ENCODE measurements around the gene SSBP3.
"Not testable (repeated sequence)": the region's sequence is repeated elsewhere in the genome, so short reads cannot be mapped to it uniquely, and the experiment has no call there.

The SSBP3 gene

DNA sequence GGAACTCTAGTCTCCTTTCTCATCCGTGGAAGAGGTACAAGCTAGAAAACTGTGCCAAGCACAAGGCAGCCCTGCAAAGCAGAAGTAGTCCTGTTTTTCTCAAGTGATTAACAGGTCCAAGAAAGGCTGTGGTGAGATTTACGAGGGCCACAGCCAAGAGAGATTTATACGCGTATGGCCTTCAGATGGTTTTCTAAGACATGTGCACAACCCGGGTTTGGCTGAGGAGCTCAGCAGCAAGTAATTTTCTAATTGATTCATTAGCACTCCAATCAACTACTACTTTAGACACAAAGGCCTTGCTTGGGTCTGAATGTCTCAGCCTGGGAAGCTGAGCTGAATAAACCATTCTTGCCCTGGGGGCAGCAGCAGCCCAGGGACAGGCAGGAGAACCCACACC lies 55.8 kb downstream of the SSBP3 start:
- no peak for DNase-seq (ENCODE audit: low read depth in 2 of 2)

DNA sequence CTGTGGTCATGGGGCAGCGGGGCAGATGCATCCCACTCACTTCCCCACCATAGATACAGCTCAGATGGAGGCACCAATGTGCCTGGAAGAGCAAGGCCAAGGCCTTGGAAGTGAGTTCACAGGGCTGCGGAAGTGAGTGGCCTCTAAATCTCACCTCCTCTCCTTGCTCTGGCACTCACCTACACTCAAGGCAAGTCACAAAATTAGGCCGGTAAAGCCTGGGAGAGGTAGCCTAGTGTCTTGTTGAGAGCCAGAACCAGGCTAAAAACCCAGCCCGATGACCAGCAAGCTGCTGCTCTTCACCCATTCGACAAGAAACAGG lies 57.5 kb downstream of the SSBP3 start:
- DNase-seq (ENCODE audit: low read depth in 2 of 2): no peak

DNA sequence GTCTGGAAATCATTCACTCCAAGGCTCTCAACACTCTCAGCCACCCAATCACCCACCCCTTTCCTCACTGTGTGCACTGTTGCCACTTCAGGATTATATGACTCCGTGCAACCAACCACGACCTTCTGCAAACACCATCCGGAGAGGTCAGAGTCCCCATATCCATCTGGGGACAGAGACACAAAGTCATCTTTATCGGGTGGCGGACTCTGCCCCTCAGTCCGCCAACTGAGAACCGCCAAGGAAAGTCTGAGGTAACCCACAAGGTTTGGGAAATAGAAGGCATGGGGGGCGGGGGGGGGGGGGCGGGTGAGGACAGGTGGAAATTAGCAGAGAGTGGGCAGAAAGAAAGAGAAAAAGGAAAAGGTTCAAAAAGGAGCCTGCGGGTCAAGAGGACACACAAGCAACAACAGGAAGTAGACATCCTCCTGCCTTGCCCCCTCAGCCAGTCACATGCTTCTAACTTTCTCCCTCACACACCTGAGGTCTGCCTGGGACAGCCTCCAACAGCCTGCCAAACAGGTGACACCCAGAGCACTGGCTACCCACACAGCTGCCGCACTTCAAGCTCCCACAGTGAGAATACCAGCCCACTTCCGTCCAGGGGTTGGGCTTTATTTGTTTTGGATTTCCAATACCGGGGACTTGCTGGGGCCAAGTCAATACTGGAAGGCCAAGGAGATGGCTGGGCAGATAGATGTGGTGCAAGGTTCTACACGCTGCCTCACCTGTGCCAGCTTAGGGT lies 58.1 kb downstream of the SSBP3 start:
- DNase-seq (ENCODE audit: low read depth in 2 of 2): no peak

DNA sequence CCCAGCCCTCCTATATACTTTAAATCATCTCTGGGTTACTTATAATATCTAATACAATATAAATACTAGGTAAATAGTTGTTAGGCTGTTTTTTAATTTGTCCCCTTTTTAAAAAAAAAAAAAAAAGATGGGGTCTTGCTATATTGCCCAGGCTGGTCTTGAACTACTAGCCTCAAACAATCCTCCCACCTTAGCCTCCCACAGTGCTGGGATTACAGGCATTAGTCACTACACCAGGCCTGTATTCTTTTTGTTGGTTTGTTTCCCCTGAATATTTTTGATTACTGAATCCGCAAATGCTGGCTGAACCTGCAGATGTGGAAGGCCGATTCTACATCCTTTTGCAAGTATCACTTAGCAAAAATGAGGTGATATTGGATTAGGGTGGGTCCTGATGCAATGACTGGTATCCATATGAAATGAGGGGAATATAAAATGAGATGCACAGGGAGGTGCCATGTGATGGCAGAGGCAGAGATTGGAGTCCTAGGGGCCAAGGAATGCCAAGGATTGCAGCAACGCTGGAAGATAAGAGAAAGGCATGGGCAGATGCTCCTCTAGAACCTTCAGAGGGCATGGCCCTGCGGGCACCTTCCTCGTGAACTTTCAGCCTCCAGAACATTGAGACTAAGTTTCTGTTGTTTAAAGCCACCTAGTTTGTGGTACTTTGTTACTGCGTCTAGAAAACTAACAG lies 58.8 kb downstream of the SSBP3 start:
- no peak for DNase-seq (ENCODE audit: low read depth in 2 of 2)

DNA sequence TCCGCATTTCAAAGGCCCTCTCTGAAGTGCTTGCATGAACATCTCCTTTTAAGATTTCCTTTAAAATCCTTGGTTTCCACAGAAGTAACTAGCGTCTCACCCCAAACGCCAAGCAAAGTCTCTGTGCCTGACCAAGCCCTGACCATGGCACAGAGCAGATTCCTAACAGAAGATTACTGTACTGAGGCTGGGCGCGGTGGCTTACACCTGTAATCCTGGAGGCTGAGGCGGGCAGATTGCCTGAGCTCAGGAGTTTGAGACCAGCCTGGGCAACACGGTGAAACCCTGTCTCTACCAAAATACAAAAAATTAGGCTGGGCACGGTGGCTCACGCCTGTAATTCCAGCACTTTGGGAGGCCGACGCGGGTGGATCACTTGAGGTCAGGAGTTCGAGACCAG lies 60.6 kb downstream of the SSBP3 start:
- not testable (repeated sequence) for DNase-seq (ENCODE audit: low read depth in 2 of 2)

DNA sequence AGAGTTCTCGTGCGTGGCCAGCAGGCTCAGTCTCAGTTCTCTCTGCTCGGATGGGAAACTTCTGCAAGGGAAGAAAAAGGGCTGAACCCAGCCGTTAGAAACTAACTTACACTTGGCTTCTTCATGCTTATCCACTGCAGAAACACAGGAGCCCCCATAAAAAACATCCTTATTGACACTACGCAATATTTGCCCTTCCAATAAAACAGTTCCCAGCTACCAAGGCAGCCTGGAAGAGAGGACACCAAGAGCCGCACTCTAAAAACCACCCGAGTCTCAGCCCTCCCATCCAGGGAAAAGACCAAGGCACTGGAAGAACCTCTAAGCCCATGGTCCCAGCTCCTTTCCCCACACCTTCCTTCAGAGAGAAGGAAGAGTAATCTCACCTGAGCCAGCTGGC lies 61.1 kb downstream of the SSBP3 start:
- DNase-seq (ENCODE audit: low read depth in 2 of 2): no peak

DNA sequence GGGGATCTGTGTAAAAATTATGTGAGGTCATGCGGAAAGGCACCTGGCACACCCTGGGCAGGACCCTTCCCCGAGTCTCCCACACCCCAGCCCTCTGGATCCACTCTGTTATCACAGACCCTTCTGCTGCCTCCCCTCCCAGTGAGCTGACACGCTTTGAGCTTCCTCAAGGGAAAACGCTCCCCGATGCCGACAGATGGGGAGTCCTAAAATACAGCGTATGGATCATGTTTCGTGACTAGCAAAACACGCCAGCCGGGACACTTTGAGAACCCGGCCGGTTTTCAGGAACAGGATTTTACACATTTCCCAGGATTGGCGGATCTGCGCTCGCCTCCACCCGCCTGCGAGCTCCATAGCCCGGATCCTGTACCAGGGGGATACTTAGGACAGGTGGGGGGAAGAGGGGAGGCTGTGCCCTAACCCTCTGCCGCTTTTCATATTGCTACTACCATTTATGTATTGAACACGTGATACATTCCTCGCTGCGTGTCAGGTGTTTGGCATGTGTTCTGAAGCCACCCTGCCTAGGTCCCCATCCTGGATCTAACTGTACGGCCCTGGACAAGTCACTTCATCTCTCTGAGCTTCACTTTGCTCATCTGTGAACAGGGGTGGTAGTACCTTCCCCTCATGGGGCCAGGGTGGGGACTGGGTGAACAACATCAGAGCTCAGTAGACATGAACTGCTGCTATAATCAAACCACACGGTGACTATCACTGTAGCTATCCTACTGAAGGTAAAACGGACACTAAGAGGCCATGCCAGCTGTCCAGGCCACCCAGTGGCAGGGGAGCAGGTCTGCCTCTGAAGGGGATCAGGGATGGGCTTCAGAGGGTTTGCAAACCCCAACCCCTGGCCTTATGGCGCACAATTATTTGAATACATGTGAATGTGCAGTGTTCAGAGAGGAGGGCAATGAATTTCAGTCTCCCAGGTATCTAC lies 63.2 kb downstream of the SSBP3 start:
- no peak for DNase-seq (ENCODE audit: low read depth in 2 of 2)

DNA sequence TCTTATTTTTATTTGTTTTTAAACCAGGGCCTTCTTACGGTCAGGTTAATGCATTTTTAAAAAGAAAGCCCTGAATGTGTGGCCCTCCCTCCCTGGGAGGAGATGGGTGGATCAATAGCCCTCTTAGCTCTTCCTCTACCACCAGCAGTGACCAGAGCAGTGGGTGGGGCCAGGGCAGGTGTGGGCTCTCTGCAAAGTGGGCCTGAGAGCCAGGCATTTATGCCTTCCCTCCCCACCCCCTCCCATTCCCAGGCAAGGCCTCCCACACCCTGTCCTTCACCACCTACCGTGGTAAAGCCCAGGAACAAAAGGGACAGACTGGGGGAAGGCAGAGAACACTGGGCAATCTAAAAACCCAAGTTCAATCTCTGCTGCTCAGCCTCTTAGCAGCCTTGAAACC lies 63.9 kb downstream of the SSBP3 start:
- DNase-seq (ENCODE audit: low read depth in 2 of 2): no peak

DNA sequence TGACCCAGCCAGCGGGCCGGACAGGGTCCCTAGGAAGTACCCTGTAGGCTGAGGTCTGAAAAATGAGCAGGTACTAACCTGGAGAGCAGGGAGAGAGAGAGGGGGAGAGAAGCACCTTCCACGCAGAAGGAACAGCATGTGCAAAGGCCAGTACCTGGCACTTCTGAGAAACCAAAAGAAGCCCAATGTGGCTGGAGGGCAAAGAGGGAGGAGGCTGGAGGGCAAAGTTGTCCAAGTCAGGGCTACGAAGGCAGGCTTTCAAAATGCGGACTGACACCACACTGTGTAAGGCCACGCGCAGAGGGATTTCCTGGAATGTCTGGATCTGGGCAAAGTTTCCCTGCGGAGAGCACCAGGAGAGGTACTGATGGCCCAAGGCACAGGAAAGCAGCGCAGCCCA lies 64.4 kb downstream of the SSBP3 start:
- DNase-seq (ENCODE audit: low read depth in 2 of 2): no peak

DNA sequence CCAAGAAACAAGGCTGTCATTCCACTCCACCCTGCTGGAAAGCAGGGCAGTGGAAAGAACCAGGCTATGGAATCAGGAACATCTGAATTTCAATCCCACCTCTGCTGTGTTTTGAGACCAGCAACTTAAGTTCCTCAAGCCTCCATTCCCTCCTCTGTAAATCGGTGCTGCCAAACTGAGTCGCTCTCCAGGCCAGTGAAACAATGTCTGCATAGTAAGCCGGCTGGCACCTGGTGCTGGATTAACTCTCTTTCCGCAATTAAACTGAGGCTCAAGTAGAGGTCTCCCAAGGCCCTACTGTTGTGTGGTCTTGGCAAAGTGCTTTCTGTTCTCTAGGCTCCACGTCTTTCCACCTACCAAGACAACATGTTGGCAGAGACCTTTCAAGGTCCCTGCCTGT lies 65.3 kb downstream of the SSBP3 start:
- DNase-seq (ENCODE audit: low read depth in 2 of 2): no peak

DNA sequence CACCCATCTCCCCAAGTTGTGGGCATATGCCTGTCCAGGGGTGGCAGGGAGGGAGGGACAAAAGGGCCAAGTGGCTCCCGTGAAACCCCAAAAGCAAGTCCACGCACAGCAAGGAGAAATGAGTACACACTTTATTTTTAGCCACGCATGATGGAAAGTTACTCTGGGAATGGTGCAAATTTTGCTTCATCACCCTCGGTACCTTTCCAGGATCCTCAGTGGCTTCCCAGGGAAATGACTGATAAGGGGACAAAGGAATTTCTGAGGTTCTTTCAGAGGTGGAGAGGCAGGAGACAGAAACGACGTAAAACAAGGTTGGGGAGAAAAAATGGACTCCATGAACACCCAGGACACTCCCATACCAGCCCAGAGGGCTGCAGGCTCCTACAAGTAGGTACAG lies 65.8 kb downstream of the SSBP3 start:
- DNase-seq (ENCODE audit: low read depth in 2 of 2): no peak

DNA sequence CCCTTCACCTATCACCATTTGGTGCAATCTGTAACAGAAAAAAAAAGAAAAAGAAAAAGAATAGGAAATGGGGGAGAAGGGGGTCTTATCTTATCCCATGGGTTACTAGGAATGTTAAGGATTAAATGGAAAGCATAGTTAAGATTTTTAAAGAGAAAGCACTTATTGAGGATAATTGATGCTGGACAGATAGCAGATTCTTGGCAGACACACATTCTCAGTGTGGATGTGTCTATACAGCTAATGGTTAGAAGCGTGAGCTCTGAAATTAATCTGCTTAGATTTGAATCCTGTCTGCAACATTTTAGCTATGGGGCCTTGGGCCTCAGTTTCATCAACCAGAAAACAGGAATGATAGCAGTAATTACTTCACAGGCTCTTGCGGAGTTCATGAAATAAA lies 67.1 kb downstream of the SSBP3 start:
- DNase-seq (ENCODE audit: low read depth in 2 of 2): no peak

DNA sequence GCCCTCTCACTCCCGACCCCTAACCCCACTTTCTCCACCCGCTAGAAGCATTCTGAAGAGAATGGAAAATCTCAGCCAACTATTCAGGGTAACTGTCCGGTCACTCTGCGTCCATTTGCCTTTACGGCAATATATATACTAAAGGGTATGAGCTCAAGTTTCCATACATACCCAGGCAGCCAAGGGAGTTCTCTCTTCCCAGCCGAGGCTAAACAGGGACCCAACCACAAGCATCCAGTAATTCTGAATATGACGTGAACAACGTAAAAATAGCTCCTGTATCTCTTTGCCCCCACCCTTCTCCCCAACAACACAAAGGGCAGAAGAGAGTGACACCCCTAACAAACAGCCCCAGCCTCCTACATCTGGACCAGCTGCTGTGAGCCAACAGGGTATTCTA lies 67.7 kb downstream of the SSBP3 start:
- no peak for DNase-seq (ENCODE audit: low read depth in 2 of 2)

DNA sequence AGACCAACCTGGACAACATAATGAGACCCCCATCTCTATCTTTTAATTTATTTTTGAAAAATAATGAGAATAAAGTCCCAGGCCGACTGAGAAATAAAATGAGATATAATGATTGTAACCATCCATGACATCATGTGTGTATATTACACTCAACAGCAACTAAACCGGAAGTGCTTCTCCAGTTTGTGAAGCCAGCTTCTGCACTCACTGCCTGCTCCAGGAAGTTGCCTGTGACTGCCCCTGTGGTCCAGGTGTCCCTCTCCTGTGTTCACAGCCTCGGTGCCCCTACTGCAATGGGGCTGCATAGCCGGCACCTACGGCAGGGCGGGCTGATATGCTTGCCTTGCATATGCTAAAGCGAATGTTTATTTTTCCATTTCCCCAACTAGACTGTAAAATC lies 68.3 kb downstream of the SSBP3 start:
- DNase-seq (ENCODE audit: low read depth in 2 of 2): no peak

DNA sequence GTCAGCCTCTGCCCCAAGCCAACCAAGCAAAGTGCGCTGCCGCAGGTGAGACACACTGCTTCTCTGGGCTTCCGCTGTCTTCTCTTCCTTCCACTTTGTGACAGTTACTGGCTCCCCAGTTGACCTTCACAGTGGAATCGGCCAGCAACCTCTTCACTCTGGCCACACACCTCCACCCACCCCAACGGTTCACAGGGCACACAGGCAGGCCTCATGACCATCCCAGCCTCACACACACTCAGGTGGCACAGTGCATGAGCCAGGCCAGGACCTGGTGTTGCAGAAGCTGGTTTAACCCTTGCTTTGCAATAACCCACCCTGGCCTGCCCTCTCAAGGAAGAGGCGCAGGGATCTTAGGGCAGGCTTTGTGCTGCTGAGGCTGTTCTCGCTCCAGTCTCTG lies 69.2 kb downstream of the SSBP3 start:
- DNase-seq (ENCODE audit: low read depth in 2 of 2): no peak

DNA sequence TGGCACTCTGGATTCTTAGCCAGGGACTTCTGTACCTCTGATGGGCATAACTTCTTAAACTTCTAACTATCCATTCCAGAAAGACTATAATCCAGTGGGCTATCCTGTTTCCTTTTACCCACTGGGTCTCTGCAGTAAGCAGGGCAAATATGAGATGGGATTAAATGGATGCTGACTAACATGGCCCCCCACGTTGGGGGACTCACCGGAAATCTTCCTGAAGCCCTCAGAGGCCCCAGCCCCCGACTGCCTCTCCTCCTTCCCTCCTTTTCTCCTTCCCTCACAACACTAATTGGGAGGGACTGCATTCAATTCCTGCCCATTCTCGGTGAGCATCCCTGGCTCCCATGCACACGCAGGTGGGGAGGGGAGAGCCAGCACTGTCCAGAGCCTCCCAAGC lies 70.1 kb downstream of the SSBP3 start:
- DNase-seq (ENCODE audit: low read depth in 2 of 2): no peak

DNA sequence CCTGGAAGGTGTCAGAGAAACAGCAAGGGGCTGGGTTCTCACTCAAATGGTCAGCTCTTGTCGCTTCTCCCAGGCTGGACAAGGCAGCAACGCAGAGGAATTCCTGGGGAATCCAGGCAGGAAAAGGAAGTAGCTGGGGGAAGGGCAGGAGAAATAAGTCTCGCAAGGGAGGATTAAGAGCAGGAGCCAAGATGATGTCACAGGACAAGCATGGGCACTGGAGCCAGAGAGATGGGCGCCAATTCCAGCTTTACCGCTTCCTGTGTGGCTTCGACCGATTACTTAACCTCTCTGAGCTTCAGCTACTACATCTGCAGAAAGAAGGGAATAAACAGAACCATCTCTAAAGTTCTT lies 70.5 kb downstream of the SSBP3 start:
- DNase-seq (ENCODE audit: low read depth in 2 of 2): peak; percentile 88 to 89

DNA sequence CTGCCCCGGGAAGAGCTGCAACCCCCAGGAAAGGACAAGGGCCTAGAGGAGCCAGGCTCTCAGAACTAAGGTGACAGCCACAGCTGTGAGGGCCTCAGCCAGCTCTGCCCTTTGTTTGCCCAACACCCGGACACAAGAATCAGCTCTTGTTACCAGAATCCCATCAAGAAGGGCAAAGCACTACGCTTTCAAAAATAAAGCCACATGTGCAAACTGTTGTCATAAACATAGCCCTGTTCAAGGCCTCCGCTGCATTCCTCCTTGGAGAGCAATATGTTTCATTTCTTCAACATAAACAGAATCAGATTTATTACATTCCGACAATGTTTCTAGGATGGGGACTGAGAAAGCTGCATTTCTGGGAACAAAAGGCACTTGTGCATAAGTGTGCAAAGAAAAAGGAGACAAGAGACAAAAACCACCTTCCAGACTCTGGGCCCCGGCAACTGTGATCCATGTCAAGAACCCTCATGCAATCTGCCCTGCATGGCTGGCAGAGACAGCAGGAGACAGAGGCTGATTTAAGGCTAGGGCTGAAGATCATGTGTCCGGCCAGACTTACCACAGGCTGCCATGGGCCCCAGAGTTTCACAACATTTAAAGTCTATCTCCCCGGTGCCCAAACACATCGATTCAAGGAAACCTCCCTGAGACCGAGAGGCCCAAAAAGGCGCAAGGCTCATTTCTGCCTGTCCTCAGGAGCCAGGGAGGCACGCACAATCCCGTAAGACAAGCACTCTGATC lies 71.0 kb downstream of the SSBP3 start:
- peak; percentile 62 to 68 for DNase-seq (ENCODE audit: low read depth in 2 of 2)

DNA sequence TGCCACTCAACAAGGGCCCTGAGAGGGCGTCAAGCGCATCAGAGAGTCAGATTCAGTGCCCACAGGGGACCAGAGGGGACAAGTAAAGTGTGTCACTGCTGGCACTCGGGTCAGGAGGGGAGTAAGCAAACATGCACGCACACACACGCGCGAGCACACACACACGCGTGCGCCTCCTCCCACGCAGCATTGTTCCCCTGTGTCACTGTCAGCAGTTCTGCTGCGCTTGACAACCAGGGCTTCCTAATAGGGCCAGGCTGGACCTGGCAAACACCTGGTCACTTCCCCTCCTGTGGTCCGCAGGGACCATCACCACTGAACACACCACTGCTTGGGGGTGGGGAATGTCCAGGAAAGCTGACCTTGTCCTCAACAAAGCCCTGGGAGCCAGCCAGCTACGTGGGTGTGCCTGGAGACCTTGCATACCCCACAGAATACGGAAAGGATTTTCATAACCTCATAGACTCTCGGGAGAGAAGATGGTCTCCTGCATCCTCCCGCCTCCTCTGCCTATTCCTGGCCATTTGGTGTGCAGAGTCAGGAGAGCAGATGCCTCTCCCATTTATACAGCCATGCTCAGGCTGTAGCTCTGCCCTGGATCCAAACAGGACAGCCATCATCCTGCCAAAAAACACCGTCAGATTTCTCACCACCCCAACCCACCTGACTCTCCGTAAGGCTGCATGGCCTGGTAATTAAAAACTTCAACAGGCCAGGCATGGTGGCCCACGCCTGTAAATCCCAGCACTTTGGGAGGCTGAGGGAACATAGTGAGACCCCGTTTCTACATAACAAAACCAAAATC lies 73.2 kb downstream of the SSBP3 start:
- no peak for DNase-seq (ENCODE audit: low read depth in 2 of 2)

DNA sequence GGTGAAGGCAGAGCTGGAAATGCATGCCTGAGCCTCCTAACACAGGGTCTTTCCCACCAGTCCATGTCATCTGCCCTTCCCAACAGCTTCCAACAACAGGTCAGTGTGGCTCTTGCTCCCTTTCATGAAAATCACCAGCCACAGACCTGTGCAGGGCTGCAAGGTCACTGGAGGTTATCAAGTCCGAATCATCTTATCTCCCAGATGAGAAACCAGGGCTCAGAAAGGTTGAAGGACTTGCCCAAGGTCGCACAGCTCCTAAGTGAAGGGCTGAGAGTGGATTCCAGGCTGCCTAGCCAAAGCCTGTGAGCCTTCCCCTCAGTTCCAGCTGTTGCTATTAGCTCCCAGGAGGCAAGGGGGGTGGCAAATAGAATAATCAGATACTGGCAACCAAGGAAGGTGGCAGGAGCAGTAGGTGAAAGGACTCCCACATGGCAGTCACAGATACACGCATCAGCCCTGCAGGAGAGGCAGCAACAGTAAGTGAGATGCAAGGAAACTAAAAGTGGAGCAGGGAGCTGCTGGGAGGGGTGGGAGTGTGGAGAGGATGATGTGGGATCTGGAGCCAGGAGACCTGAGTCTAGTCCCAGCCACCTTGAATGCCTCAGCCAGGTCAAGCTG lies 74.2 kb downstream of the SSBP3 start:
- no peak for DNase-seq (ENCODE audit: low read depth in 2 of 2)

All from fibroblast of skin of left quadriceps (primary cell).